Panc1 (cell line): ENCODE measurements around the gene GPR31.

ENCODE experiments used
- CTCF ChIP-seq: fragments of 450-650 bp; IDR thresholded peaks from 2 replicates; pipeline ENCODE4 v1.5.1; 2017; ENCODE audit warnings: mild to moderate bottlenecking
- POLR2AphosphoS5 ChIP-seq: IDR thresholded peaks from 2 replicates; pipeline ENCODE4 v1.6.1; 2012; ENCODE audit warnings: mild to moderate bottlenecking, low read depth, low read length, moderate library complexity
- SIN3A ChIP-seq: IDR thresholded peaks from 2 replicates; pipeline ENCODE4 v1.6.1; 2012; ENCODE audit warnings: low read depth, mild to moderate bottlenecking, low read length, moderate library complexity, borderline replicate concordance; ENCODE audit not compliant: insufficient read depth
- TCF7L2 ChIP-seq: IDR thresholded peaks from 2 replicates; pipeline ENCODE4 v1.6.1; 2011; ENCODE audit warnings: mild to moderate bottlenecking, low read depth, low read length, inconsistent platforms
- TF ChIP-seq, protein P1 (sequence below), 2 experiments: IDR thresholded peaks; 2 replicates each; pipeline ENCODE4 v1.6.1; 2011 to 2012; ENCODE audit warnings: low read depth in 2 of 2, control low read depth in 1 of 2, low read length in 1 of 2, mild to moderate bottlenecking in 1 of 2, moderate library complexity in 1 of 2; ENCODE audit not compliant: insufficient read depth in 1 of 2

DNA sequence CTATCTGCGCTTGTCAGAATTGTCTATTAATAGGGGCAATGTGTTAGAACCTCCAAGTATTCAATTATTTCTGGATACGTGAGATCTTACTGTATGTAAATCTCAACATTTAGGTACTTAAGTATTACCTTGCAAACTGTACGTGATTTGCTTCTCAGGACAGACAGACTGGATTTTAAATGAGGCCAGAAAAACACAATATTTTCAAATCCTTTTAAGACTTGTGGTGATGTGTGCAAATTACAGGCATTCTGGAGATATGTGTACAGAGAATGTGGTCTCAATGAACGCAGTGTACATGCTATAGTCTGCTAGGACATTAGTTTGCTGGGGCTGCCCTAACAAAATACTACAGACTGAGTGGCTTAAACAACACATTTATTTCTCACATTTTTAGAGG is 18.0 kb downstream of the GPR31 start:
- TF ChIP-seq CTCF (no peak; the same call in 1 of the 2 replicates), TCF7L2 (no peak), POLR2AphosphoS5 (no peak), SIN3A (no peak)
- TF ChIP-seq, protein P1, sequence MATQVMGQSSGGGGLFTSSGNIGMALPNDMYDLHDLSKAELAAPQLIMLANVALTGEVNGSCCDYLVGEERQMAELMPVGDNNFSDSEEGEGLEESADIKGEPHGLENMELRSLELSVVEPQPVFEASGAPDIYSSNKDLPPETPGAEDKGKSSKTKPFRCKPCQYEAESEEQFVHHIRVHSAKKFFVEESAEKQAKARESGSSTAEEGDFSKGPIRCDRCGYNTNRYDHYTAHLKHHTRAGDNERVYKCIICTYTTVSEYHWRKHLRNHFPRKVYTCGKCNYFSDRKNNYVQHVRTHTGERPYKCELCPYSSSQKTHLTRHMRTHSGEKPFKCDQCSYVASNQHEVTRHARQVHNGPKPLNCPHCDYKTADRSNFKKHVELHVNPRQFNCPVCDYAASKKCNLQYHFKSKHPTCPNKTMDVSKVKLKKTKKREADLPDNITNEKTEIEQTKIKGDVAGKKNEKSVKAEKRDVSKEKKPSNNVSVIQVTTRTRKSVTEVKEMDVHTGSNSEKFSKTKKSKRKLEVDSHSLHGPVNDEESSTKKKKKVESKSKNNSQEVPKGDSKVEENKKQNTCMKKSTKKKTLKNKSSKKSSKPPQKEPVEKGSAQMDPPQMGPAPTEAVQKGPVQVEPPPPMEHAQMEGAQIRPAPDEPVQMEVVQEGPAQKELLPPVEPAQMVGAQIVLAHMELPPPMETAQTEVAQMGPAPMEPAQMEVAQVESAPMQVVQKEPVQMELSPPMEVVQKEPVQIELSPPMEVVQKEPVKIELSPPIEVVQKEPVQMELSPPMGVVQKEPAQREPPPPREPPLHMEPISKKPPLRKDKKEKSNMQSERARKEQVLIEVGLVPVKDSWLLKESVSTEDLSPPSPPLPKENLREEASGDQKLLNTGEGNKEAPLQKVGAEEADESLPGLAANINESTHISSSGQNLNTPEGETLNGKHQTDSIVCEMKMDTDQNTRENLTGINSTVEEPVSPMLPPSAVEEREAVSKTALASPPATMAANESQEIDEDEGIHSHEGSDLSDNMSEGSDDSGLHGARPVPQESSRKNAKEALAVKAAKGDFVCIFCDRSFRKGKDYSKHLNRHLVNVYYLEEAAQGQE (IDR thresholded peaks at IDR 0.05; ENCODE audit: insufficient read depth in 1 of 2, low read depth in 2 of 2, low read length in 1 of 2) = no peak
